OCI-LY7 (cell line): ENCODE data around the gene CLDN24. TPM values are rescaled to one million over a fixed set of nuclear protein-coding genes. Genes with fewer than 3 reads are reported as not detected.

Source experiments
- BruUV-seq: library from RNA; stranded (reverse); fragments of 400-500 nt; replicated peaks from 2 replicates; lab custom pipeline; 2021; lab: Mats Ljungman, UMichigan
- CTCF ChIA-PET: fragments of 300-600 bp; sonication (Branson Sonifier 250); formaldehyde crosslinking; loops from one replicate; lab custom pipeline; 2022; ENCODE audit warnings: antibody characterized with exemption; ENCODE audit not compliant: unreplicated experiment; lab: Charles Lee
- POLR2A ChIA-PET: fragments of 300-600 bp; sonication (Branson Sonifier 250); formaldehyde crosslinking; loops from one replicate; lab custom pipeline; 2022; ENCODE audit warnings: antibody characterized with exemption; lab: Charles Lee
- DNase-seq: peaks from one replicate; pipeline ENCODE4 v3.0.0-alpha.2; 2015; ENCODE audit warnings: low spot score
- H2AFZ ChIP-seq: fragments of 200-600 bp; sonication (generic), shearing (Covaris generic); 2 replicates; pipeline ENCODE4 v1.6.1; 2014; ENCODE audit warnings: mild to moderate bottlenecking, antibody characterized with exemption, low read length, moderate library complexity
- H3K27ac ChIP-seq: fragments of 200-600 bp; sonication (generic); 2 replicates; pipeline ENCODE4 v1.5.1; 2014; ENCODE audit warnings: mixed run types, low read depth, mild to moderate bottlenecking, moderate library complexity, low read length, inconsistent platforms; ENCODE audit not compliant: poor library complexity, severe bottlenecking
- H3K36me3 ChIP-seq: fragments of 200-600 bp; sonication (generic); 2 replicates; pipeline ENCODE4 v1.6.1; 2014; ENCODE audit warnings: mild to moderate bottlenecking, antibody characterized with exemption, low read length, moderate library complexity, mixed read lengths; ENCODE audit not compliant: insufficient read depth
- H3K4me1 ChIP-seq: fragments of 200-600 bp; sonication (generic); 2 replicates; pipeline ENCODE4 v1.5.1; 2014; ENCODE audit warnings: mild to moderate bottlenecking, low read length; ENCODE audit not compliant: insufficient read depth, poor library complexity, severe bottlenecking
- H3K4me2 ChIP-seq: fragments of 200-600 bp; sonication (generic); 2 replicates; pipeline ENCODE4 v1.6.1; 2014; ENCODE audit warnings: mild to moderate bottlenecking, low read length
- H3K4me3 ChIP-seq: fragments of 200-600 bp; sonication (generic); 2 replicates; pipeline ENCODE4 v1.5.1; 2014; ENCODE audit warnings: mild to moderate bottlenecking, low read depth, low read length; ENCODE audit not compliant: poor library complexity, severe bottlenecking
- H3K79me2 ChIP-seq: fragments of 200-600 bp; sonication (generic); 2 replicates; pipeline ENCODE4 v1.6.1; 2016; ENCODE audit warnings: low read depth, mild to moderate bottlenecking, low read length, moderate library complexity, mixed read lengths; ENCODE audit not compliant: insufficient read depth
- H3K9me2 ChIP-seq: fragments of 200-600 bp; sonication (generic); 2 replicates; pipeline ENCODE4 v1.6.1; 2016; ENCODE audit warnings: mild to moderate bottlenecking, low read length, mixed read lengths; ENCODE audit not compliant: insufficient read depth
- H3K9me3 ChIP-seq: fragments of 200-600 bp; sonication (generic); 2 replicates; pipeline ENCODE4 v1.6.1; 2014; ENCODE audit warnings: mild to moderate bottlenecking, mixed run types, low read length, mixed read lengths
- H4K20me1 ChIP-seq: fragments of 200-600 bp; sonication (generic); 2 replicates; pipeline ENCODE4 v1.6.1; 2014; ENCODE audit warnings: mild to moderate bottlenecking, antibody characterized with exemption, low read length, moderate library complexity, mixed read lengths; ENCODE audit not compliant: insufficient read depth
- EZH2phosphoT487 ChIP-seq: fragments of 200-600 bp; sonication (generic); IDR thresholded peaks from 2 replicates; pipeline ENCODE4 v1.6.1; 2018; ENCODE audit warnings: low read depth, borderline replicate concordance, mild to moderate bottlenecking, mixed run types, antibody characterized with exemption, low read length, moderate library complexity, mixed read lengths
- intact Hi-C: fragments of 100-400 bp; cut with micrococcal nuclease; formaldehyde crosslinking; loops from one replicate; pipeline ENCODE4 v1.10.0; 2022; ENCODE audit not compliant: unreplicated experiment
- total RNA-seq, 2 experiments: library from RNA; depleted of rRNA in 1 of 2; stranded (reverse); fragments of >200 nt in 1 of 2; shearing (Covaris generic) in 1 of 2; gene quantifications; 2 replicates each; pipeline ENCODE4 v1.2.3, GENCODE V29; 2014 to 2022
- TF ChIP-seq, protein P1 (sequence below): fragments of 200-600 bp; sonication (generic); conservative IDR thresholded peaks from 2 replicates; pipeline ENCODE4 v1.5.1; 2014; ENCODE audit warnings: mild to moderate bottlenecking, antibody characterized with exemption, low read length, moderate library complexity, mixed read lengths

CLDN24 gene
- total RNA-seq, 2 experiments from 2014 or later, result not detected

DNA sequence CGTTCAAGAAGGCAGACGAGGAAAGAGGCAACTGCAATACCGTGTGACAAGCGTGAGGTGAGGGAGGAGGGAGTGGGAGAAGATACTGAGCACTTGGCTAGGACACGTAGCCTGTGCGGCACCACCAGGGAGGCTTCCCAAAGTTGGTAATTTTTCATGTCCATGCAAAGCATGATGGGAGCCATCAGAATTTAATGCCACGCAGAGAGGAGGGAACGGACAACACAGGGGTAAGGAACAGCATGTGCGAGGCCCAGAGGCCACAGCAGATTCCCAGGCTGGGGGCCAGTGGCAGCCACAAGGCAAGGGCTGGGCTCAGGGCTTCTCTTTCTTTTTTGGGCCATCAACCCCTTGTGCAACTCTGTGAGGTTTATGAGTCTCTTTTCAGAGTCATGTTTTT, 11.0 kb upstream of the CLDN24 start:
- intact Hi-C loops, result no loop called here
- Histone ChIP-seq H3K4me3 (no peak overlapping the region), H3K79me2 (no peaks in the 10 kb centered on the region), H4K20me1 (no peaks in the 10 kb centered on the region), H3K9me3 (no peaks in the 10 kb centered on the region), H3K36me3 (no peaks in the 10 kb centered on the region), H3K27ac (no peak overlapping the region), H3K9me2 (no peaks in the 10 kb centered on the region), H3K4me2 (no peak overlapping the region), H3K4me1 (no peaks in the 10 kb centered on the region), H2AFZ (no peak overlapping the region)
- no peak for DNase-seq
- POLR2A ChIA-PET, result no interaction called here
- no TSS peak for BruUV-seq
- CTCF ChIA-PET, result no interaction called here
- TF ChIP-seq, protein P1, sequence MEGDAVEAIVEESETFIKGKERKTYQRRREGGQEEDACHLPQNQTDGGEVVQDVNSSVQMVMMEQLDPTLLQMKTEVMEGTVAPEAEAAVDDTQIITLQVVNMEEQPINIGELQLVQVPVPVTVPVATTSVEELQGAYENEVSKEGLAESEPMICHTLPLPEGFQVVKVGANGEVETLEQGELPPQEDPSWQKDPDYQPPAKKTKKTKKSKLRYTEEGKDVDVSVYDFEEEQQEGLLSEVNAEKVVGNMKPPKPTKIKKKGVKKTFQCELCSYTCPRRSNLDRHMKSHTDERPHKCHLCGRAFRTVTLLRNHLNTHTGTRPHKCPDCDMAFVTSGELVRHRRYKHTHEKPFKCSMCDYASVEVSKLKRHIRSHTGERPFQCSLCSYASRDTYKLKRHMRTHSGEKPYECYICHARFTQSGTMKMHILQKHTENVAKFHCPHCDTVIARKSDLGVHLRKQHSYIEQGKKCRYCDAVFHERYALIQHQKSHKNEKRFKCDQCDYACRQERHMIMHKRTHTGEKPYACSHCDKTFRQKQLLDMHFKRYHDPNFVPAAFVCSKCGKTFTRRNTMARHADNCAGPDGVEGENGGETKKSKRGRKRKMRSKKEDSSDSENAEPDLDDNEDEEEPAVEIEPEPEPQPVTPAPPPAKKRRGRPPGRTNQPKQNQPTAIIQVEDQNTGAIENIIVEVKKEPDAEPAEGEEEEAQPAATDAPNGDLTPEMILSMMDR, result no peak
- TF ChIP-seq EZH2phosphoT487, result no peak

DNA sequence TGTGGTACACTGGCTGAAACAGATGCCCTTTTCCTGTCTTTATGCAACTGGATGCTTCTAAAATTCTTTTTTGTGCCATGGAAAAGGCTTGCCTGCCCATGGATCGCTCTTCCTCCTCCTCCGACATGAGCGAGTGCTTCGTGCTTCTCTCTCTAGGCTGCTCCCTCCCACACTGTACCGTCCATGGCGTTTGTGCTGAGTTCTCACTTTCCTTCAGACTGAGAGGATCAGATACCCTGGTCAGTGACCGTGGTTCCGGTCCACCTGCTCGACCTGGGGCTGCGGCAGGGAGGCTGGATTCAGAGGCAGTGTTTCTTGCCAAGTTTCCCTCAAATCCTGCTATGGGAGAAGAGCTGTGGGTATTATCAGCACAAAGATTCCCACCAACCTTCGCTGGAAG, 10.2 kb upstream of the CLDN24 start:
- Histone ChIP-seq H3K9me2 (no peaks in the 10 kb centered on the region), H3K4me3 (no peak overlapping the region), H2AFZ (no peak overlapping the region), H3K79me2 (no peaks in the 10 kb centered on the region), H3K36me3 (no peaks in the 10 kb centered on the region), H3K27ac (no peak overlapping the region), H3K9me3 (no peaks in the 10 kb centered on the region), H3K4me2 (no peak overlapping the region), H3K4me1 (no peaks in the 10 kb centered on the region), H4K20me1 (no peaks in the 10 kb centered on the region)
- CTCF ChIA-PET, result no interaction called here
- no peak for DNase-seq
- TF ChIP-seq, protein P1, result no peak
- TF ChIP-seq EZH2phosphoT487, result no peak
- POLR2A ChIA-PET, result no interaction called here
- intact Hi-C loops, result no loop called here
- BruUV-seq, result no TSS peak

DNA sequence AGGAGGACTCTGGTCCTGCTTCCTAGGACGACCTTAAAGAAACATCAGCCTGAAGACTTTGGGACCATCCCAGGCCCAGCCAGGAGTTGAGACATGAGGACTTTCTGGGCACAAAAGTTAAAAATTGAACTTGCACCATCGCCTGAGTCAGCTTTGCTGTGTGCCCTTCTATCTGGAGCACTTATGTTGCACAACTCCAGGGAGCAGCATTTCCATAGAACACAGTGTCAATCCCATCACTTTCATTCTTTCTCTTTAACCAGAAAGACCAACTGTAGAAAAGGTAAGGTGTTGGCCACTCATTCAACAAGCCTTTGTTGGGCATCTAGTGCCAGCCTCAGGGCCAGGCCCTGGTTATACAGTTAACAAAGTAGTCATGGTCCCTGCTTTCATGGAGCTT, 8.6 kb upstream of the CLDN24 start:
- TF ChIP-seq EZH2phosphoT487, result no peak
- TF ChIP-seq, protein P1, result no peak
- CTCF ChIA-PET, result no interaction called here
- H3K4me3 ChIP-seq, result no peak overlapping the region
- H3K4me2 ChIP-seq, result no peak overlapping the region
- POLR2A ChIA-PET, result no interaction called here
- H4K20me1 ChIP-seq, result no peaks in the 10 kb centered on the region
- H3K9me2 ChIP-seq, result no peaks in the 10 kb centered on the region
- H3K27ac ChIP-seq, result no peak overlapping the region
- no peaks in the 10 kb centered on the region for H3K79me2 ChIP-seq
- no peaks in the 10 kb centered on the region for H3K9me3 ChIP-seq
- no peak for DNase-seq
- intact Hi-C loops, result no loop called here
- no peaks in the 10 kb centered on the region for H3K4me1 ChIP-seq
- BruUV-seq, result no TSS peak
- H3K36me3 ChIP-seq, result no peaks in the 10 kb centered on the region
- H2AFZ ChIP-seq, result no peak overlapping the region
